Transverse colon (tissue), 4 donors: Measurements from ENCODE around the gene USP5.

Experiments used
- CTCF ChIP-seq, 5 experiments: fragments of 200-600 bp in 3 of 5; fragments of 450-650 bp in 2 of 5; sonication (generic) in 3 of 5; IDR thresholded peaks; 1 replicate in 2 of 5; 2 replicates in 3 of 5; pipeline ENCODE4 v1.5.1; 2016 to 2017; ENCODE audit warnings: antibody characterized with exemption in 5 of 5, inconsistent platforms in 3 of 5, mild to moderate bottlenecking in 2 of 5, moderate library complexity in 1 of 5
- EP300 ChIP-seq: sonication (generic); formaldehyde crosslinking; IDR thresholded peaks from one replicate; pipeline ENCODE4 v1.6.1; 2017; ENCODE audit warnings: antibody characterized with exemption, low read depth
- POLR2A ChIP-seq: fragments of 450-650 bp; IDR thresholded peaks from one replicate; pipeline ENCODE4 v1.6.1; 2016; ENCODE audit warnings: antibody characterized with exemption, mild to moderate bottlenecking, moderate library complexity
- POLR2AphosphoS5 ChIP-seq, 3 donors: sonication (generic); formaldehyde crosslinking; IDR thresholded peaks; one replicate each; pipeline ENCODE4 v1.6.1; 2016; ENCODE audit warnings: antibody characterized with exemption in 3 of 3

- TF ChIP-seq CTCF (IDR thresholded peaks at IDR 0.05) (no peak), POLR2AphosphoS5 (IDR thresholded peaks at IDR 0.05) (no peak), EP300 (no peak), POLR2A (no peak)
These were observed 14.4 kb downstream of the USP5 start for GRCh38 chr12:6866163-6866919.
